ENCODE results near the gene MCU. TPM values are rescaled to one million over a fixed set of nuclear protein-coding genes. Genes with fewer than 3 reads are reported as not detected.

The MCU gene
- total RNA-seq, 1 experiment from 2014 or later, result 18.7 TPM

DNA sequence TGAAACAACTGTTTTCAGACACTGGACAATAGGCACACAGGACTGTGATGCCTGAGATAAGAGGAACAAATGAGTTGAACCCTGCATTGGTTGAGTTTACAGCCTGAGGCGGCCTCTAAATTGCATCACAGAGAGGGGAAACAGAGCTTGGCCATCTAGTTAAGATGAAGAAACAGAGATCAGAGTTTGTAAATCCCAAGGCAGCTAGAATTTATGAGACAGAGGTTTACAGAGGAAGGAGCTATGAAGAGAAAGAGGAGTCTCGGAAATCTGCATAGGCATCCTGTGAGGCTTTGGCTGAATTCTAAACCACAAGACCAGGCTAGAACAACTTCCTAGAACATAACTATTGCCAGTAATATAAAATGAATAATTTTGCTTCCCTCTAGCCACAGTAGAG, 160.6 kb downstream of the MCU start:
- Histone ChIP-seq H3K36me3 (ENCODE audit: insufficient read depth, low read length, poor library complexity, severe bottlenecking) (no peaks in the 10 kb centered on the region), H3K27ac (ENCODE audit: low read depth, low read length, poor library complexity, severe bottlenecking) (no peak overlapping the region), H3K4me1 (ENCODE audit: insufficient read depth, low read length, poor library complexity, severe bottlenecking) (no peaks in the 10 kb centered on the region), H3K9me3 (ENCODE audit: low read depth, low read length, poor library complexity, severe bottlenecking) (no peaks in the 10 kb centered on the region), H3K27me3 (replicated peaks; ENCODE audit: insufficient read depth, low read depth, low read length, poor library complexity) (no peaks in the 10 kb centered on the region), H3K4me3 (ENCODE audit: low read depth, low read length, poor library complexity, severe bottlenecking) (no peak overlapping the region)
- intact Hi-C loops (cut with micrococcal nuclease; ENCODE audit: unreplicated experiment), result no loop called here
- BruUV-seq (replicated peaks), result no TSS peak
- POLR2A ChIA-PET (ENCODE audit: low non-redundant PET), result no interaction called here
- no peak for DNase-seq (ENCODE audit: low spot score)
- TF ChIP-seq, protein P1, sequence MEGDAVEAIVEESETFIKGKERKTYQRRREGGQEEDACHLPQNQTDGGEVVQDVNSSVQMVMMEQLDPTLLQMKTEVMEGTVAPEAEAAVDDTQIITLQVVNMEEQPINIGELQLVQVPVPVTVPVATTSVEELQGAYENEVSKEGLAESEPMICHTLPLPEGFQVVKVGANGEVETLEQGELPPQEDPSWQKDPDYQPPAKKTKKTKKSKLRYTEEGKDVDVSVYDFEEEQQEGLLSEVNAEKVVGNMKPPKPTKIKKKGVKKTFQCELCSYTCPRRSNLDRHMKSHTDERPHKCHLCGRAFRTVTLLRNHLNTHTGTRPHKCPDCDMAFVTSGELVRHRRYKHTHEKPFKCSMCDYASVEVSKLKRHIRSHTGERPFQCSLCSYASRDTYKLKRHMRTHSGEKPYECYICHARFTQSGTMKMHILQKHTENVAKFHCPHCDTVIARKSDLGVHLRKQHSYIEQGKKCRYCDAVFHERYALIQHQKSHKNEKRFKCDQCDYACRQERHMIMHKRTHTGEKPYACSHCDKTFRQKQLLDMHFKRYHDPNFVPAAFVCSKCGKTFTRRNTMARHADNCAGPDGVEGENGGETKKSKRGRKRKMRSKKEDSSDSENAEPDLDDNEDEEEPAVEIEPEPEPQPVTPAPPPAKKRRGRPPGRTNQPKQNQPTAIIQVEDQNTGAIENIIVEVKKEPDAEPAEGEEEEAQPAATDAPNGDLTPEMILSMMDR (conservative IDR thresholded peaks at IDR 0.05; ENCODE audit: low read depth, low read length), result no peak
- no peak for TF ChIP-seq EZH2 (IDR thresholded peaks at IDR 0.05; ENCODE audit: borderline replicate concordance, low read depth, low read length, poor library complexity, severe bottlenecking)
- CTCF ChIA-PET, result no interaction called here

DNA sequence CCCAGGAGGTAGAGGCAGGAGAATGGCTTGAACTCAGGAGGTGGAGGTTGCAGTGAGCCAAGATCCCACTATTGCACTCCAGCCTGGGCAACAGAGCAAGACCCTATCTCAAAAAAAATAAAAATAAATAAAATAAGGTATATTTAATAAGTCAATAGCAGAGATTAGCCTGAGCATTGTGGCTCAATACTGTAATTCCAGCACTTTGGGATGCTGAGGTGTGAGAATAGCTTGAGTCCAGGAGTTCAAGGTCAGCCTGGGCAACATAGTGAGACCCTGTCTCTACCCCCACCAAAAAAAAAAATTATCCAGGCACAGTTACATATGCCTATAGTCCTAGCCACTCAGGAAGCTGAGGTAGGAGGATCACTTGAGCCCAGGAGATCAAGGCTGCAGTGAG, 163.2 kb downstream of the MCU start:
- ChIA-PET POLR2A (ENCODE audit: low non-redundant PET) (no interaction called here), CTCF (no interaction called here)
- intact Hi-C loops (cut with micrococcal nuclease; ENCODE audit: unreplicated experiment), result no loop called here
- Histone ChIP-seq H3K4me1 (ENCODE audit: insufficient read depth, low read length, poor library complexity, severe bottlenecking) (no peaks in the 10 kb centered on the region), H3K4me3 (ENCODE audit: low read depth, low read length, poor library complexity, severe bottlenecking) (no peak overlapping the region), H3K27me3 (replicated peaks; ENCODE audit: insufficient read depth, low read depth, low read length, poor library complexity) (no peaks in the 10 kb centered on the region), H3K36me3 (ENCODE audit: insufficient read depth, low read length, poor library complexity, severe bottlenecking) (no peaks in the 10 kb centered on the region), H3K9me3 (ENCODE audit: low read depth, low read length, poor library complexity, severe bottlenecking) (no peaks in the 10 kb centered on the region), H3K27ac (ENCODE audit: low read depth, low read length, poor library complexity, severe bottlenecking) (no peak overlapping the region)
- BruUV-seq (replicated peaks), result no TSS peak
- DNase-seq (ENCODE audit: low spot score), result no peak
- TF ChIP-seq, protein P1 (conservative IDR thresholded peaks at IDR 0.05; ENCODE audit: low read depth, low read length), result no peak
- no peak for TF ChIP-seq EZH2 (IDR thresholded peaks at IDR 0.05; ENCODE audit: borderline replicate concordance, low read depth, low read length, poor library complexity, severe bottlenecking)

DNA sequence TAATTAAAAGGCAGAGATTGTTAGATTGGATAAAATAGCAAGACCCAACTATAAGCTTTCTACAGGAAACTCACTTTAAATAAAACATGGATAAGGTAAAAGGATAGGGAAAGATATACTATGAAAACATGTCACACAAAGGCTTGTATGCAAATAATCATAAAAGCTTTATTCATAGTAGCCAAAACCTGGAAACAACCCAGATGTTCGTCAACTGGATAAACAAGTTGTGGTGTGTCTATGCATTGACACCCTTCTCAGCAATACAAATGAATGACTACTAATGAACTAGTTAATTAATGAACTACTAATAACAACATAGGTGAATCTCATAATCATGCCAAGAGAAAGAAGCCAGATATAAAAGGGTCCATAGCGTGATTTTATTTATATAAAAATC, 163.8 kb downstream of the MCU start:
- intact Hi-C loops (cut with micrococcal nuclease; ENCODE audit: unreplicated experiment), result no loop called here
- ChIA-PET POLR2A (ENCODE audit: low non-redundant PET) (no interaction called here), CTCF (no interaction called here)
- Histone ChIP-seq H3K9me3 (ENCODE audit: low read depth, low read length, poor library complexity, severe bottlenecking) (no peaks in the 10 kb centered on the region), H3K27me3 (replicated peaks; ENCODE audit: insufficient read depth, low read depth, low read length, poor library complexity) (no peaks in the 10 kb centered on the region), H3K27ac (ENCODE audit: low read depth, low read length, poor library complexity, severe bottlenecking) (no peak overlapping the region), H3K4me1 (ENCODE audit: insufficient read depth, low read length, poor library complexity, severe bottlenecking) (no peaks in the 10 kb centered on the region), H3K4me3 (ENCODE audit: low read depth, low read length, poor library complexity, severe bottlenecking) (no peak overlapping the region), H3K36me3 (ENCODE audit: insufficient read depth, low read length, poor library complexity, severe bottlenecking) (no peaks in the 10 kb centered on the region)
- DNase-seq (ENCODE audit: low spot score), result no peak
- BruUV-seq (replicated peaks), result no TSS peak
- TF ChIP-seq EZH2 (IDR thresholded peaks at IDR 0.05; ENCODE audit: borderline replicate concordance, low read depth, low read length, poor library complexity, severe bottlenecking), result no peak
- TF ChIP-seq, protein P1 (conservative IDR thresholded peaks at IDR 0.05; ENCODE audit: low read depth, low read length), result no peak

Data from A673 (cell line).